Lower lobe of right lung (tissue), 2 donors: ENCODE measurements around the gene RREB1. TPM values are rescaled to one million over a fixed set of nuclear protein-coding genes. Genes with fewer than 3 reads are reported as not detected.
A peak's percentile ranks its signal among the peaks of the same experiment; 100 is the strongest.

Experiments
- ATAC-seq, 2 donors: fragments of 200-7000 bp; cut with Tn5 transposase; one replicate each; pipeline ENCODE4 v1.9.1; 2020 to 2022; ENCODE audit warnings: mild to moderate bottlenecking in 2 of 2, moderate library complexity in 2 of 2
- DNase-seq: peaks from one replicate; pipeline ENCODE4 v3.0.0-alpha.2; 2020
- H3K27ac ChIP-seq: fragments of 200-600 bp; one replicate; pipeline ENCODE4 v1.8.0; 2022
- H3K27me3 ChIP-seq: fragments of 200-600 bp; one replicate; pipeline ENCODE4 v1.8.0; 2022; ENCODE audit warnings: low read depth
- H3K36me3 ChIP-seq: fragments of 200-600 bp; one replicate; pipeline ENCODE4 v1.8.0; 2022; ENCODE audit warnings: mild to moderate bottlenecking
- H3K4me1 ChIP-seq: fragments of 200-600 bp; one replicate; pipeline ENCODE4 v1.8.0; 2022
- H3K4me3 ChIP-seq: fragments of 200-600 bp; one replicate; pipeline ENCODE4 v1.8.0; 2022; ENCODE audit warnings: mild to moderate bottlenecking
- H3K9me3 ChIP-seq: fragments of 200-600 bp; one replicate; pipeline ENCODE4 v1.8.0; 2022
- intact Hi-C: fragments of 100-400 bp; cut with DNase I; formaldehyde crosslinking; loops from one replicate; pipeline ENCODE4 v1.11.0; 2022
- total RNA-seq: library from RNA; stranded (reverse); fragmentation: NEBNext Ultra II Directional; extraction: Animal tissue kit (Norgen Biotek cat#: 25700); gene quantifications from one replicate; pipeline ENCODE4 v1.2.1, GENCODE V29; 2021
- TF ChIP-seq, protein P1 (sequence below): fragments of 200-600 bp; IDR thresholded peaks from one replicate; pipeline ENCODE4 v1.8.0; 2022; ENCODE audit warnings: antibody characterized with exemption, mild to moderate bottlenecking
- donor health status: DM: no; HTN: yes; CAD: no; lungs with severe emphysema.

Gene RREB1
- total RNA-seq, 1 donor from 2014 or later = 62.8 TPM

- TF ChIP-seq, protein P1, sequence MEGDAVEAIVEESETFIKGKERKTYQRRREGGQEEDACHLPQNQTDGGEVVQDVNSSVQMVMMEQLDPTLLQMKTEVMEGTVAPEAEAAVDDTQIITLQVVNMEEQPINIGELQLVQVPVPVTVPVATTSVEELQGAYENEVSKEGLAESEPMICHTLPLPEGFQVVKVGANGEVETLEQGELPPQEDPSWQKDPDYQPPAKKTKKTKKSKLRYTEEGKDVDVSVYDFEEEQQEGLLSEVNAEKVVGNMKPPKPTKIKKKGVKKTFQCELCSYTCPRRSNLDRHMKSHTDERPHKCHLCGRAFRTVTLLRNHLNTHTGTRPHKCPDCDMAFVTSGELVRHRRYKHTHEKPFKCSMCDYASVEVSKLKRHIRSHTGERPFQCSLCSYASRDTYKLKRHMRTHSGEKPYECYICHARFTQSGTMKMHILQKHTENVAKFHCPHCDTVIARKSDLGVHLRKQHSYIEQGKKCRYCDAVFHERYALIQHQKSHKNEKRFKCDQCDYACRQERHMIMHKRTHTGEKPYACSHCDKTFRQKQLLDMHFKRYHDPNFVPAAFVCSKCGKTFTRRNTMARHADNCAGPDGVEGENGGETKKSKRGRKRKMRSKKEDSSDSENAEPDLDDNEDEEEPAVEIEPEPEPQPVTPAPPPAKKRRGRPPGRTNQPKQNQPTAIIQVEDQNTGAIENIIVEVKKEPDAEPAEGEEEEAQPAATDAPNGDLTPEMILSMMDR = no peak
- no peak overlapping the region for H3K27ac ChIP-seq
- intact Hi-C loops = no loop called here
- no peaks in the 10 kb centered on the region for H3K9me3 ChIP-seq
- H3K4me1 ChIP-seq = peaks cover 71% of the 10 kb centered on the region
- no peaks in the 10 kb centered on the region for H3K36me3 ChIP-seq
- DNase-seq (no peak), ATAC-seq (no peak)
- H3K4me3 ChIP-seq = no peak overlapping the region
- no peaks in the 10 kb centered on the region for H3K27me3 ChIP-seq
Observed at GRCh38 chr6:7135755-7136154, 28.0 kb downstream of the RREB1 start.

GRCh38 chr6:7136859-7137334 is 29.1 kb downstream of the RREB1 start:
- no peaks in the 10 kb centered on the region for H3K27me3 ChIP-seq
- no peak for ATAC-seq
- H3K4me1 ChIP-seq = peaks cover 76% of the 10 kb centered on the region
- intact Hi-C loops = no loop called here
- DNase-seq = no peak
- H3K4me3 ChIP-seq = no peak overlapping the region
- no peaks in the 10 kb centered on the region for H3K36me3 ChIP-seq
- no peaks in the 10 kb centered on the region for H3K9me3 ChIP-seq
- peak overlapping the region; percentile 67 for H3K27ac ChIP-seq
- TF ChIP-seq, protein P1 = no peak

DNA sequence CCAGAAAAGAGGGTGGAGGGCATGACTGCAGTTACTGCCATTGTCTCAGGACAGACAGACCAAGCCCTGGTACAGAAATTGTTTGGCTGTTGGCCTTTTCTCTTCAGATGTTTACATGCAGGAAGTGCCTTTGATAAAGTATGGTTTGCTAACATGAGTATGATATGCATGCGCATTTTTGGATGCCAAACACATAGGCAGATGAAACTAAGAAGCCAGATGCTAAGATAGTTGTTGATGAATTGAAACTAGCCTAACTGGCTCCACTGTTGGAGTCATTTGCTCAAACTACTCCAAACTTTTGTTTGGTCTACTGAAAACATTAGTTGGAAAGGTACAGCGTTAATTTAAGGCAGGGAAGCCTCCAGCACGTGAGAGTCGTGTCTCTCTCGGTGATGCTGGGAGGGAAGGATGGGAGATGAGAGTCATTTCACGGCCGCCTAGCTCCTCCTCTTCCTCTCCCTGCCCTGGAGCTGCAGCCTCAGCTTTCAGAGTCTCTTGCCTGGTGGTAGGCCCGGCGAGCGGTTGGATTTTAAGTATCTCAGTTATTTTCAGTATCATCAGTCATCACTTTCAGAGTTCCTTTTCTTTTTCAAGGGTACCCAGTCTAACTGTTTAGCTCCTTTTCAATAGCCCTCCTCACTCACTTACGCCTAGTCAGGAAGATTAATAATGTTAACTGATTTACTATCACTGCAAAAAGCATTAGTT is 29.7 kb downstream of the RREB1 start:
- Histone ChIP-seq H3K27me3 (no peaks in the 10 kb centered on the region), H3K9me3 (no peaks in the 10 kb centered on the region), H3K36me3 (no peaks in the 10 kb centered on the region), H3K4me3 (peak overlapping the region; percentile 4), H3K27ac (peak overlapping the region; percentile 67), H3K4me1 (peaks cover 76% of the 10 kb centered on the region)
- DNase-seq = no peak
- intact Hi-C loops = no loop called here
- ATAC-seq = no peak
- TF ChIP-seq, protein P1 = no peak

DNA sequence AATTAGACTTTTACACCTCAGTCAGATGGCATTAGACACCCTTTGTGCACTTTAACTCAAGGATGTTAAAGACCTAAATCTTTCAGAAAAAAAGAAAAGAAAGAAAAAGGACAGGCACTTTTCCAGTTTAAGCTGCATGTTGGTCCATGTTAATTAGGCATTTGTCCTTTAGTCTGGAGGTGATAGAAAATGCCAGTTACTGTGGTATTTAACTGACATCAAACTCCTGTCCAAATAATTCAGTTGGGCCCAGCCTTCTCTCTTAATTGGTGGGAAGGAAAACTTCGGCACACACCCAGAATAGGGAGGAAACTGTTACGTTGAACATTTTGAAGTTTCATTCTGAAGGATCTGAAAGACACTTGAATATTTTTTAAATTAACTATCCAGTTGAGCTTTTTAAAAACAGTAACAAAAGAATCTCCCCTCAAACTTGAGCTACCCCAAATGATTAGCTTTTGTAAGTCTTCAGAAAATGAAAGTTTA is 30.3 kb downstream of the RREB1 start:
- H3K4me1 ChIP-seq = peaks cover 79% of the 10 kb centered on the region
- DNase-seq (no peak), ATAC-seq (no peak)
- TF ChIP-seq, protein P1 = no peak
- H3K4me3 ChIP-seq = no peak overlapping the region
- peak overlapping the region; percentile 67 for H3K27ac ChIP-seq
- no peaks in the 10 kb centered on the region for H3K36me3 ChIP-seq
- H3K9me3 ChIP-seq = no peaks in the 10 kb centered on the region
- intact Hi-C loops = no loop called here
- no peaks in the 10 kb centered on the region for H3K27me3 ChIP-seq

- TF ChIP-seq, protein P1 = no peak
- H3K4me3 ChIP-seq = no peak overlapping the region
- H3K27ac ChIP-seq = peak overlapping the region; percentile 67
- peak; percentile 61 to 78 for ATAC-seq
- DNase-seq = peak; percentile 65
- H3K27me3 ChIP-seq = no peaks in the 10 kb centered on the region
- intact Hi-C loops = no loop called here
- no peaks in the 10 kb centered on the region for H3K9me3 ChIP-seq
- peaks cover 87% of the 10 kb centered on the region for H3K4me1 ChIP-seq
- no peaks in the 10 kb centered on the region for H3K36me3 ChIP-seq
Observed at GRCh38 chr6:7138921-7139358, 31.2 kb downstream of the RREB1 start.
